Measurements from ENCODE around the gene HSD17B8. TPM values are rescaled to one million over a fixed set of nuclear protein-coding genes. Genes with fewer than 3 reads are reported as not detected.

HSD17B8 gene
- total RNA-seq, 1 donor from 2014 or later: not detected

DNA sequence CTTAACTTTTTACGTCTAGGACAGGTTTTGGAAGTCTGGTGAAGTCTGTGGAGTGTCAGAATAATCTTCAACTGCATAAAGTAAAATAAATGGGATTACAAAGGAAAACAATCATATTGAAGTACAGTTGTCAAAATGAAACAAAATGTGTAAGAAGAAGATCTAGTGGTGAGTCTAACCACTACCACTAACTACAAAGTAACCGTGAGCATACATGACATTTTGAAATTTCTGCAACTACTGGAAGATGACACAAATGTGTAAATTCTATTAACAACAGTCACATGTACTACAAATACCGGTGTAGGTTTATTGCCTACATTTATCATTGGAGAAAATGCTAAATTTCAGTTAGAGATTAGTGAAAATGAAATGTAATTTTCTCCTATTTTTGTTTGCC lies 37.5 kb downstream of the HSD17B8 start:
- Histone ChIP-seq H3K4me1 (no peaks in the 10 kb centered on the region), H3K4me3 (no peak overlapping the region), H3K27ac (no peak overlapping the region), H3K9me3 (no peaks in the 10 kb centered on the region), H3K36me3 (no peaks in the 10 kb centered on the region), H3K27me3 (no peaks in the 10 kb centered on the region)
- TF ChIP-seq, protein P1, sequence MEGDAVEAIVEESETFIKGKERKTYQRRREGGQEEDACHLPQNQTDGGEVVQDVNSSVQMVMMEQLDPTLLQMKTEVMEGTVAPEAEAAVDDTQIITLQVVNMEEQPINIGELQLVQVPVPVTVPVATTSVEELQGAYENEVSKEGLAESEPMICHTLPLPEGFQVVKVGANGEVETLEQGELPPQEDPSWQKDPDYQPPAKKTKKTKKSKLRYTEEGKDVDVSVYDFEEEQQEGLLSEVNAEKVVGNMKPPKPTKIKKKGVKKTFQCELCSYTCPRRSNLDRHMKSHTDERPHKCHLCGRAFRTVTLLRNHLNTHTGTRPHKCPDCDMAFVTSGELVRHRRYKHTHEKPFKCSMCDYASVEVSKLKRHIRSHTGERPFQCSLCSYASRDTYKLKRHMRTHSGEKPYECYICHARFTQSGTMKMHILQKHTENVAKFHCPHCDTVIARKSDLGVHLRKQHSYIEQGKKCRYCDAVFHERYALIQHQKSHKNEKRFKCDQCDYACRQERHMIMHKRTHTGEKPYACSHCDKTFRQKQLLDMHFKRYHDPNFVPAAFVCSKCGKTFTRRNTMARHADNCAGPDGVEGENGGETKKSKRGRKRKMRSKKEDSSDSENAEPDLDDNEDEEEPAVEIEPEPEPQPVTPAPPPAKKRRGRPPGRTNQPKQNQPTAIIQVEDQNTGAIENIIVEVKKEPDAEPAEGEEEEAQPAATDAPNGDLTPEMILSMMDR (IDR thresholded peaks at IDR 0.05): no peak
- DNase-seq (ENCODE audit: low spot score in 2 of 2): no peak
- intact Hi-C loops (cut with DNase I): no loop called here

DNA sequence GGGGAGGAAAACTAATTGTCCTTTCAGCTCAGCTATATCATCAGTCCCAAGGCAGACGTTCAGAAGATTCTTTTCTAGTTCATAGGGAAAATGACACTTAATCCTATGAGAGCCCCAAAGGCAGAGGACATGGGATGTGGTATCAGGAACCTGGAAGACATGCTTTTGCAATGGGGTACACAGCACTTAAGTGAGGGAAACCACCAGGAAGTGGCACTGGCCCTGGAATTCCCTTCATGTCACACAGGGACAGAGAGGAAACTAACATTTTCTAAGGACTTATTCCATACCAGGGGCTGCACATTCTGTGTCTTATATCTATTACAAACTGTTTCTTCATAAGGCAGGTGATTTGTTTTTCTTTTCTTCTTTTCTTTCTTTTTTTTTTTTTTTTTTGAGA lies 39.0 kb downstream of the HSD17B8 start:
- TF ChIP-seq, protein P1 (IDR thresholded peaks at IDR 0.05): no peak
- intact Hi-C loops (cut with DNase I): no loop called here
- Histone ChIP-seq H3K36me3 (no peaks in the 10 kb centered on the region), H3K9me3 (no peaks in the 10 kb centered on the region), H3K4me3 (no peak overlapping the region), H3K27me3 (no peaks in the 10 kb centered on the region), H3K4me1 (peaks cover 0 to 5% of the 10 kb centered on the region in 2 donors), H3K27ac (no peak overlapping the region)
- DNase-seq (ENCODE audit: low spot score in 2 of 2): no peak

DNA sequence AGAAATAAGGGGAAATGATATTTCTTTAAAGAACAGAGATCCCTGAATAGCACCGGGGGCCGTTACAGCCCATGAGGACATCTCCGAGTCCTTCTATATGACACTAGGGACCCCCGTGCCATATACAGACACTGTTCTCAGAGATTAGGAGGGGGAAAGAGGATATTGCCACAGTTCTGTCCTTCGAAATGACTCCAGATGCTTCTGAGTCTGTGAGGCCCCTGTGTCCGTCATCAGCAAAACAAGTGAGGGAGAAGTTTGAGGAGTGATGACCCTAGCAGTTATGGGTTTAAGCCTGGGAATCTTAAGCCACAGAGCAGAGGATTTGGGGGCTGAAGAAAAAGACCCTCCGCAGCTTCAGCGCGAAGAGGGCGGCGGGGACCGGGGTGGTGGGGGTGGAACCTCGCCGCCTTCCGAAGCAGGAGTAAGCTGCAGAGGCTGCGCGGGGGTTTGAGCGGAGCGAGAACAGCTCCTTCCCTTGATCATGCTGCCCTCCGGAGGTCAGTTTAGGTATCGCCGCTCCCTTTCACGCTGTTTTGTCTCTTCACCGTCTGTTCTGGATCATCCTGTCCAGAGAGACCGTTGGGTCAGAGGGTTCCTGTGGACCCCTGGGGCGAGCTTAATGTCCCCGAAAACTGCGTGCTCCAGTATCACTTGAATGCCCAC lies 43.7 kb downstream of the HSD17B8 start:
- intact Hi-C loops (cut with DNase I): loop anchor here (1.0 to 5.0 kb wide), 6 partner anchors 87 to 406 kb away; partner anchors contain the start of gene PSMB8
- peak; percentile 59 to 93 for DNase-seq (ENCODE audit: low spot score in 2 of 2)
- H3K36me3 ChIP-seq: peaks cover 0 to 7% of the 10 kb centered on the region in 2 donors
- peak overlapping the region; percentile 90 to 93 for H3K27ac ChIP-seq
- peaks cover 4 to 23% of the 10 kb centered on the region in 2 donors for H3K4me1 ChIP-seq
- H3K4me3 ChIP-seq: peak overlapping the region; percentile 69
- no peaks in the 10 kb centered on the region for H3K9me3 ChIP-seq
- TF ChIP-seq, protein P1 (IDR thresholded peaks at IDR 0.05): peak; percentile 93 to 99 (median 95)
- H3K27me3 ChIP-seq: no peaks in the 10 kb centered on the region

DNA sequence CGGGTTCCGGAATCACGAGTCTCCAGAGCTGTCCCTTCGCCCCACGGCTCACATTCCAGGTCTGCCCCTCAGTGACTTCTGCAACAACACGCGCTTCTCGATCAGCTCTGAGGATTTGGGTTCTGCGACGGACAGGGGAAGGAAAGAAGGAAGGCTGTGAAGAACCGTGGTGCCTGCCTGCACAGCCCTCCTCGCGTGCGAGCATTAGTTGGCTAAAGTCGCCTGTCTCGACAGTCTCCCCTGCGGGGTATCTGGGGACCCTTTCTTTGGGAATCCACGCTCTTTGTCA lies 44.1 kb downstream of the HSD17B8 start:
- intact Hi-C loops (cut with DNase I): loop anchor here (1.0 to 5.0 kb wide), 6 partner anchors 87 to 406 kb away; partner anchors contain the start of gene PSMB8
- no peak for DNase-seq (ENCODE audit: low spot score in 2 of 2)
- Histone ChIP-seq H3K9me3 (no peaks in the 10 kb centered on the region), H3K27me3 (no peaks in the 10 kb centered on the region), H3K27ac (peak overlapping the region; percentile 90 to 93), H3K4me3 (peak overlapping the region; percentile 69), H3K36me3 (peaks cover 0 to 7% of the 10 kb centered on the region in 2 donors), H3K4me1 (peaks cover 4 to 23% of the 10 kb centered on the region in 2 donors)
- TF ChIP-seq, protein P1 (IDR thresholded peaks at IDR 0.05): no peak

DNA sequence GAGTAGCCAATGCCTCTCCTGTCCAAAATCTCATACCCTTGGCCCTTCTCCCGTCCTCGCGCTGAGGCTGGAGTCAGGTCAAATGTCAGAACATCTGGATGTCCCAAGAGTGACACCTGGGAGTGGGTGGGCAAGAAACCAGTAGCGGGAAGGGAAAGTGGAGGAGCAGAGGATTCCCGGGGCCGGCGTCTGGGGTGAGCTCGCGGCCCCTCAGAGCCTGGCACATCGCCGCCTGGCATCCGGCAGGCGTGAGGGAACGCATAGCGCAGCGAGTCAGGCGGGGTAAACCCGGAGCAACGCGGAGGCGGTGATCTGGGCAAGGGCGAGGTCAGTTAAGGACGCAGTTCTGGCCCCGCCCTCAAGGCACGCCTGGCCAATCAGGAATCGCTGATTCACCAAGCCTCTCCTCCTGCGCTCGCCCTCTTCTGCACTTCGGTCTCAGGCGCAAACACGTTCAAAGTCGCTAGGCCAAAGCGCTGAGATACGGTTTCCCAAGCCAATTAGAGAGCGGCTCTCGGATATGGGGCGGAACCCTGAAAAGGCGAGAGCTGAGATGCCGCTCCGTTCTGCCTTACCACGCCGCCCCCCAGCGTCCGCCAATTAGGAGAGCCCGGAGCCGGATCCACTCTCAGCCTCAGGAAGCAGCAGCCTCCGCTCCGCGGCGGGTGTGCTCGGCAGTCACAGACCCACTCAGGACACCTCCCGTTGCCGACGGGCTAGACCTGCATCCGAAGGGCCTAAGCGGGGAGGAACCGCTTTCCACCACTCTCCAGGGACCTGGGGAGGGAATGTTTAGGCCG lies 44.7 kb downstream of the HSD17B8 start:
- peaks cover 4 to 23% of the 10 kb centered on the region in 2 donors for H3K4me1 ChIP-seq
- peak; percentile 97 to 99 for DNase-seq (ENCODE audit: low spot score in 2 of 2)
- no peaks in the 10 kb centered on the region for H3K27me3 ChIP-seq
- TF ChIP-seq, protein P1 (IDR thresholded peaks at IDR 0.05): no peak
- H3K27ac ChIP-seq: peak overlapping the region; percentile 93 to 94
- H3K36me3 ChIP-seq: peaks cover 0 to 7% of the 10 kb centered on the region in 2 donors
- H3K4me3 ChIP-seq: peak overlapping the region; percentile 69
- intact Hi-C loops (cut with DNase I): loop anchor here (1.0 to 5.0 kb wide), 9 partner anchors 22 to 407 kb away; partner anchors contain the start of genes PSMB8, RING1, RXRB and SLC39A7
- no peaks in the 10 kb centered on the region for H3K9me3 ChIP-seq

All from ascending aorta (tissue), 2 donors.